GM23248 (cell line): ENCODE measurements around the gene GPX4. TPM values are rescaled to one million over a fixed set of nuclear protein-coding genes. Genes with fewer than 3 reads are reported as not detected.

Experiments
- DNase-seq: peaks from one replicate; pipeline ENCODE4 v3.0.0-alpha.2; 2015
- H2AFZ ChIP-seq: fragments of 200-600 bp; sonication (generic); 2 replicates; pipeline ENCODE4 v1.6.1; 2016; ENCODE audit warnings: antibody characterized with exemption
- H3F3A ChIP-seq: fragments of 200-600 bp; sonication (generic); 2 replicates; pipeline ENCODE4 v1.6.1; 2016; ENCODE audit warnings: mild to moderate bottlenecking, antibody characterized with exemption, mixed run types; ENCODE audit not compliant: insufficient read depth
- H3K27ac ChIP-seq: fragments of 200-600 bp; sonication (generic); 2 replicates; pipeline ENCODE4 v1.5.1; 2016; ENCODE audit warnings: mild to moderate bottlenecking
- H3K27me3 ChIP-seq: fragments of 200-600 bp; sonication (generic); replicated peaks from 2 replicates; pipeline ENCODE4 v1.6.1; 2016; ENCODE audit warnings: mild to moderate bottlenecking; ENCODE audit not compliant: insufficient read depth
- H3K36me3 ChIP-seq: fragments of 200-600 bp; sonication (generic); 2 replicates; pipeline ENCODE4 v1.6.1; 2016; ENCODE audit warnings: low read depth, mild to moderate bottlenecking
- H3K4me1 ChIP-seq: fragments of 200-600 bp; sonication (generic); 2 replicates; pipeline ENCODE4 v1.6.1; 2016; ENCODE audit warnings: mild to moderate bottlenecking; ENCODE audit not compliant: insufficient read depth
- H3K4me2 ChIP-seq: fragments of 200-600 bp; sonication (generic); one replicate; pipeline ENCODE4 v1.6.1; 2016; ENCODE audit warnings: mild to moderate bottlenecking; ENCODE audit not compliant: unreplicated experiment
- H3K4me3 ChIP-seq: fragments of 200-600 bp; sonication (generic); 2 replicates; pipeline ENCODE4 v1.5.1; 2016; ENCODE audit warnings: mild to moderate bottlenecking
- H3K79me2 ChIP-seq: fragments of 200-600 bp; sonication (generic); 2 replicates; pipeline ENCODE4 v1.6.1; 2016; ENCODE audit warnings: mild to moderate bottlenecking; ENCODE audit not compliant: insufficient read depth
- H3K9ac ChIP-seq: fragments of 200-600 bp; sonication (generic); 2 replicates; pipeline ENCODE4 v1.6.1; 2016; ENCODE audit warnings: mild to moderate bottlenecking
- H3K9me2 ChIP-seq: fragments of 200-600 bp; sonication (generic); 2 replicates; pipeline ENCODE4 v1.6.1; 2016; ENCODE audit warnings: mixed run types, mild to moderate bottlenecking, moderate library complexity; ENCODE audit not compliant: insufficient read depth
- H3K9me3 ChIP-seq: fragments of 200-600 bp; sonication (generic); one replicate; pipeline ENCODE4 v1.6.1; 2017; ENCODE audit warnings: low read depth
- H4K20me1 ChIP-seq: fragments of 200-600 bp; sonication (generic); 2 replicates; pipeline ENCODE4 v1.6.0; 2016; ENCODE audit not compliant: insufficient read depth
- EZH2 ChIP-seq: fragments of 200-600 bp; sonication (generic); IDR thresholded peaks from 2 replicates; pipeline ENCODE4 v1.6.1; 2018; ENCODE audit warnings: antibody characterized with exemption, mild to moderate bottlenecking; ENCODE audit not compliant: insufficient read depth, poor library complexity, severe bottlenecking
- EZH2phosphoT487 ChIP-seq: fragments of 200-600 bp; sonication (generic); IDR thresholded peaks from 2 replicates; pipeline ENCODE4 v1.6.1; 2018; ENCODE audit warnings: antibody characterized with exemption, moderate library complexity, mild to moderate bottlenecking, low read depth; ENCODE audit not compliant: insufficient read depth
- WGBS, 2 experiments: methylation state at CpG; one replicate each; pipeline ENCODE4 v1.1.6; 2015 to 2017; ENCODE audit warnings: low lambda C conversion rate in 2 of 2, low coverage in 1 of 2; ENCODE audit errors: missing lambda C conversion rate in 2 of 2; 5-methylcytosine and 5-hydroxymethylcytosine counted together
- in situ Hi-C: fragments of 300-500 bp; cut with MboI; formaldehyde crosslinking; loops from 2 replicates; pipeline ENCODE4 v1.15.0; 2020
- polyA plus RNA-seq: library from polyadenylated mRNA; unstranded; fragments of >200 nt; fragmentation: Nextera tagmentation; extraction: Ambion mirVana; gene quantifications from 2 replicates; pipeline ENCODE4 v1.2.1, GENCODE V29; 2016
- total RNA-seq: library from RNA; depleted of rRNA; stranded (reverse); fragments of >200 nt; shearing (Covaris generic); gene quantifications from 2 replicates; pipeline ENCODE4 v1.2.3, GENCODE V29; 2014

Gene GPX4
- total and polyA plus RNA-seq, 2 experiments from 2014 or later = 298 to 607 TPM

GRCh38 chr19:1062387-1063029, 41.3 kb upstream of the GPX4 start:
- no peaks in the 10 kb centered on the region for H4K20me1 ChIP-seq
- H3K4me3 ChIP-seq = no peak overlapping the region
- 92 to 98% methylated on average over 13 to 17 of the region's 17 CpGs for WGBS, 2 experiments
- TF ChIP-seq EZH2 (no peak), EZH2phosphoT487 (no peak)
- in situ Hi-C loops = no loop called here
- DNase-seq = no peak
- no peaks in the 10 kb centered on the region for H3K36me3 ChIP-seq
- peaks cover 11% of the 10 kb centered on the region; the same call in 1 of the 2 replicates for H3K27me3 ChIP-seq
- no peaks in the 10 kb centered on the region for H3K79me2 ChIP-seq
- no peak overlapping the region for H2AFZ ChIP-seq
- H3K4me2 ChIP-seq = no peak overlapping the region
- no peaks in the 10 kb centered on the region for H3F3A ChIP-seq
- H3K4me1 ChIP-seq = no peaks in the 10 kb centered on the region
- H3K9me3 ChIP-seq = no peaks in the 10 kb centered on the region
- H3K27ac ChIP-seq = no peak overlapping the region
- H3K9me2 ChIP-seq = no peaks in the 10 kb centered on the region
- H3K9ac ChIP-seq = no peak overlapping the region

GRCh38 chr19:1063030-1063908, 40.5 kb upstream of the GPX4 start:
- Histone ChIP-seq H3F3A (no peaks in the 10 kb centered on the region), H3K27me3 (peaks cover 15% of the 10 kb centered on the region; the same call in 1 of the 2 replicates), H3K4me3 (no peak overlapping the region), H3K4me2 (no peak overlapping the region), H2AFZ (no peak overlapping the region), H3K36me3 (no peaks in the 10 kb centered on the region), H3K9me2 (no peaks in the 10 kb centered on the region), H3K27ac (no peak overlapping the region), H3K79me2 (no peaks in the 10 kb centered on the region), H3K4me1 (no peaks in the 10 kb centered on the region), H4K20me1 (no peaks in the 10 kb centered on the region), H3K9me3 (no peaks in the 10 kb centered on the region), H3K9ac (no peak overlapping the region)
- in situ Hi-C loops = no loop called here
- no peak for TF ChIP-seq EZH2
- no peak for TF ChIP-seq EZH2phosphoT487
- peak; percentile 47 for DNase-seq
- WGBS, 2 experiments = 90 to 93% methylated on average over 27 to 37 of the region's 37 CpGs

- in situ Hi-C loops = no loop called here
- H3K4me3 ChIP-seq = no peak overlapping the region
These were observed 39.7 kb upstream of the GPX4 start for GRCh38 chr19:1063909-1064660.

More at GRCh38 chr19:1063909-1064660, 39.7 kb upstream of the GPX4 start:
- Histone ChIP-seq H3K36me3 (no peaks in the 10 kb centered on the region), H3F3A (no peaks in the 10 kb centered on the region), H3K27me3 (peaks cover 15% of the 10 kb centered on the region; the same call in 1 of the 2 replicates), H3K27ac (no peak overlapping the region), H3K4me2 (no peak overlapping the region), H3K9me3 (no peaks in the 10 kb centered on the region), H3K4me1 (no peaks in the 10 kb centered on the region), H3K9ac (no peak overlapping the region), H2AFZ (no peak overlapping the region), H4K20me1 (no peaks in the 10 kb centered on the region), H3K9me2 (no peaks in the 10 kb centered on the region), H3K79me2 (no peaks in the 10 kb centered on the region)
- DNase-seq = no peak
- 72 to 73% methylated on average over 28 to 37 of the region's 37 CpGs for WGBS, 2 experiments
- TF ChIP-seq EZH2 = no peak
- no peak for TF ChIP-seq EZH2phosphoT487
